ENCODE measurements around the gene LRRN3.

- no peak for TF ChIP-seq EZH2 (IDR thresholded peaks at IDR 0.05)
- no peak for TF ChIP-seq POLR2AphosphoS5 (IDR thresholded peaks at IDR 0.05; ENCODE audit: borderline replicate concordance, low read depth, low read length)
Measured at GRCh38 chr7:111081546-111082267, 9.2 kb upstream of the LRRN3 start.
